Suprapubic skin (tissue), 4 donors: Measurements from ENCODE around the gene KRT77. TPM values are rescaled to one million over a fixed set of nuclear protein-coding genes. Genes with fewer than 3 reads are reported as not detected.
A peak's percentile ranks its signal among the peaks of the same experiment; 100 is the strongest.
"Not testable (repeated sequence)": the region's sequence is repeated elsewhere in the genome, so short reads cannot be mapped to it uniquely, and the experiment has no call there.

Experiments used
- DNase-seq, 2 donors: peaks; one replicate each; pipeline ENCODE4 v3.0.0-alpha.2; 2019; ENCODE audit warnings: low spot score in 2 of 2
- H3K27ac ChIP-seq: fragments of 200-600 bp; sonication (generic); one replicate; pipeline ENCODE4 v1.5.1; 2019
- H3K27me3 ChIP-seq: fragments of 200-600 bp; sonication (generic); one replicate; pipeline ENCODE4 v1.5.1; 2019
- H3K36me3 ChIP-seq: fragments of 200-600 bp; sonication (generic); one replicate; pipeline ENCODE4 v1.5.1; 2019
- H3K4me1 ChIP-seq: fragments of 200-600 bp; sonication (generic); one replicate; pipeline ENCODE4 v1.5.1; 2019
- H3K4me3 ChIP-seq: fragments of 200-600 bp; sonication (generic); one replicate; pipeline ENCODE4 v1.5.1; 2019; ENCODE audit warnings: mild to moderate bottlenecking
- H3K9me3 ChIP-seq: fragments of 200-600 bp; sonication (generic); one replicate; pipeline ENCODE4 v1.5.1; 2019
- CTCF ChIP-seq, 2 donors: fragments of 200-600 bp in 1 of 2; fragments of 450-650 bp in 1 of 2; sonication (generic) in 1 of 2; IDR thresholded peaks; one replicate each; pipeline ENCODE4 v1.5.1; 2016 to 2019; ENCODE audit warnings: antibody characterized with exemption in 2 of 2, mild to moderate bottlenecking in 1 of 2, moderate library complexity in 1 of 2
- EP300 ChIP-seq: sonication (generic); formaldehyde crosslinking; IDR thresholded peaks from one replicate; pipeline ENCODE4 v1.6.1; 2017; ENCODE audit warnings: antibody characterized with exemption
- POLR2A ChIP-seq, 2 donors: fragments of 450-650 bp; IDR thresholded peaks; one replicate each; pipeline ENCODE4 v1.6.1; 2017; ENCODE audit warnings: antibody characterized with exemption in 2 of 2, mild to moderate bottlenecking in 2 of 2, moderate library complexity in 2 of 2
- POLR2AphosphoS5 ChIP-seq, 3 donors: sonication (generic); formaldehyde crosslinking; IDR thresholded peaks; one replicate each; pipeline ENCODE4 v1.6.1; 2017; ENCODE audit warnings: antibody characterized with exemption in 3 of 3
- WGBS: methylation state at CpG from one replicate; pipeline ENCODE4 v1.1.5; 2018; 5-methylcytosine and 5-hydroxymethylcytosine counted together
- total RNA-seq, 4 donors: library from RNA; depleted of rRNA; stranded (reverse); fragments of >200 nt; gene quantifications; one replicate each; pipeline ENCODE4 v1.1.0, GENCODE V29; 2016

KRT77 gene
- total RNA-seq, 4 donors from 2014 or later: 146 to 424 (median 275) TPM

- Histone ChIP-seq H3K4me1 (peaks cover 11% of the 10 kb centered on the region), H3K27me3 (peaks cover 31% of the 10 kb centered on the region), H3K27ac (no peak overlapping the region), H3K9me3 (no peaks in the 10 kb centered on the region), H3K36me3 (no peaks in the 10 kb centered on the region), H3K4me3 (no peak overlapping the region)
- no peak for TF ChIP-seq CTCF (IDR thresholded peaks at IDR 0.05)
- 76% methylated on average over 8 of the region's 14 CpGs for WGBS
- no peak for DNase-seq
These were observed 12.1 kb upstream of the KRT77 start for GRCh38 chr12:52715416-52715815.

- Histone ChIP-seq H3K36me3 (no peaks in the 10 kb centered on the region), H3K4me1 (peaks cover 11% of the 10 kb centered on the region), H3K4me3 (no peak overlapping the region), H3K27ac (no peak overlapping the region), H3K27me3 (peaks cover 31% of the 10 kb centered on the region), H3K9me3 (no peaks in the 10 kb centered on the region)
- TF ChIP-seq CTCF (IDR thresholded peaks at IDR 0.05) (no peak), POLR2AphosphoS5 (IDR thresholded peaks at IDR 0.05) (no peak), POLR2A (IDR thresholded peaks at IDR 0.05) (no peak), EP300 (no peak)
- DNase-seq: no peak
- 75% methylated on average over 4 of the region's 4 CpGs for WGBS
These were observed 11.6 kb upstream of the KRT77 start for GRCh38 chr12:52714887-52715281.

- Histone ChIP-seq H3K36me3 (no peaks in the 10 kb centered on the region), H3K27me3 (peaks cover 31% of the 10 kb centered on the region), H3K4me3 (peak overlapping the region; percentile 36), H3K9me3 (no peaks in the 10 kb centered on the region), H3K27ac (no peak overlapping the region), H3K4me1 (peaks cover 11% of the 10 kb centered on the region)
- no peak for DNase-seq
- TF ChIP-seq CTCF (IDR thresholded peaks at IDR 0.05) (no peak), POLR2AphosphoS5 (IDR thresholded peaks at IDR 0.05) (no peak), EP300 (no peak), POLR2A (IDR thresholded peaks at IDR 0.05) (no peak)
- 38% methylated on average over 4 of the region's 72 CpGs for WGBS
These were observed 10.9 kb upstream of the KRT77 start for GRCh38 chr12:52713960-52714886.

- not testable (repeated sequence) for H3K36me3 ChIP-seq, H3K9me3 ChIP-seq, H3K4me3 ChIP-seq, DNase-seq, H3K27ac ChIP-seq
- WGBS: 88% methylated on average over 6 of the region's 6 CpGs
- H3K4me1 ChIP-seq: peaks cover 11% of the 10 kb centered on the region
- H3K27me3 ChIP-seq: peaks cover 31% of the 10 kb centered on the region
These were observed 8.8 kb upstream of the KRT77 start for GRCh38 chr12:52712122-52712521.

GRCh38 chr12:52710730-52711129 lies 7.4 kb upstream of the KRT77 start:
- TF ChIP-seq CTCF (IDR thresholded peaks at IDR 0.05) (no peak), POLR2AphosphoS5 (IDR thresholded peaks at IDR 0.05) (no peak), EP300 (no peak), POLR2A (IDR thresholded peaks at IDR 0.05) (no peak)
- no peak for DNase-seq
- no peak overlapping the region for H3K4me3 ChIP-seq
- WGBS: 92% methylated on average over 1 of the region's 1 CpG
- no peaks in the 10 kb centered on the region for H3K36me3 ChIP-seq
- H3K9me3 ChIP-seq: no peaks in the 10 kb centered on the region
- H3K27ac ChIP-seq: no peak overlapping the region
- peaks cover 30% of the 10 kb centered on the region for H3K27me3 ChIP-seq
- peaks cover 11% of the 10 kb centered on the region for H3K4me1 ChIP-seq
